Inflammatory macrophage treated with lipopolysaccharide for 1 hour (primary cell): ENCODE data around the gene STXBP3.
"Not testable (repeated sequence)": the region's sequence is repeated elsewhere in the genome, so short reads cannot be mapped to it uniquely, and the experiment has no call there.

ENCODE experiments used
- DNase-seq, 2 donors: peaks; one replicate each; pipeline ENCODE4 v3.0.0-alpha.2; 2020 to 2022

STXBP3 gene

GRCh38 chr1:108729481-108729880, 17.0 kb upstream of the STXBP3 start:
- no peak for DNase-seq

GRCh38 chr1:108732398-108732797, 14.1 kb upstream of the STXBP3 start:
- DNase-seq = no peak

- no peak for DNase-seq
Measured at GRCh38 chr1:108734171-108734865, 12.2 kb upstream of the STXBP3 start.

DNA sequence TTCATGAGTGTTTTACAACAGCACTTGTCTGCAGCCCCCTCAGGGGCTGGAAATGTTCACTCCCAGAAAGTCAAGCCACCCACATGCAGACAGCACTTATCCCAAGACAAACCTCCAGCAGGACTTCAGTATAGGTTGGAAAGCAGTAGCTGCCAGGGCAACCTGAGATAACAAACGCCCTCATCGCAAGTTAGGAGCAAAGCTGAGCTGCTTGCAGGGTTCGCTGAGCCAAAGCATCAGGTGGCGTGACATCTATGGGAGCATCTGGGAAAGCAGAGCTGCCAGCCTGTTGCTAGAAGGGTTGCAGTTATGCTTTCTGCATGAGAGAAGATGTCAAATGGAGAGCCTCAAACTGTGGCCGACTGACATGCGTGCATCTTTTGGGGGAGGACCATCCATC, 4.2 kb upstream of the STXBP3 start:
- no peak for DNase-seq

- no peak for DNase-seq
Measured at GRCh38 chr1:108745980-108746381, 493 bp upstream of the STXBP3 start.

DNA sequence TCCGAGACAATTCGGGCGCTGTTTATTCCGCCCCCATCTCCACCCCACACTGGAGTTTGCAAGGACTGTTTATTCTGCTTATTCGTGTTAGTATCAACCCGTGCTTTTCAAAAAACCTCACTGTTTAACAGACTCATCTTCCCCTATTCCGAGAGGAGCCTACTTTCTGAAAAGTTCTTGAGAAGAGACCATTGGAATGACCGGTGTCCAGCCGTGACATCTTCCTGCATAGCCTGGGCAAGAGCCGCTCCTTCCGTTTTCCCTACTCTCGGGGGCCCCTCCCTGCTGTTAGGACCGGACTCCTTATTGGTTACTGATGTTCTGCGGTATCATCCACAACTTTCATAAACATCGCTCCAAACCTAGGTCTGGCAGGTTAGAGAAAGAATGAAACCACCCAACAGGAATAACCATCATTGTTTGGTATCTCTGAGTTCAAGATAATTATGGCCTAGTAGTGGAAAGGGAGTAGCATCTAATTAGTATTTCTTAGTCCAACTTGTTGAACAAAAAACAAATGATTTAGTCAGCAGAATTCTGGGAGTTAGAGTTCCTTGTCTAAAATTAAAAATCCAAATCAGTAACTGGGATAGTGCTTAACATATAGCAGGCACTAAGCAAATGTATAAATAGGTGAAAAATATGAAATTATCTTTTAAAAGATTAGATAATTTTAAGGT, 837 bp downstream of the STXBP3 start:
- DNase-seq = peak; percentile 79 to 88

- peak; percentile 24 to 26 for DNase-seq
Measured at GRCh38 chr1:108747898-108748297, 1.4 kb downstream of the STXBP3 start.

DNA sequence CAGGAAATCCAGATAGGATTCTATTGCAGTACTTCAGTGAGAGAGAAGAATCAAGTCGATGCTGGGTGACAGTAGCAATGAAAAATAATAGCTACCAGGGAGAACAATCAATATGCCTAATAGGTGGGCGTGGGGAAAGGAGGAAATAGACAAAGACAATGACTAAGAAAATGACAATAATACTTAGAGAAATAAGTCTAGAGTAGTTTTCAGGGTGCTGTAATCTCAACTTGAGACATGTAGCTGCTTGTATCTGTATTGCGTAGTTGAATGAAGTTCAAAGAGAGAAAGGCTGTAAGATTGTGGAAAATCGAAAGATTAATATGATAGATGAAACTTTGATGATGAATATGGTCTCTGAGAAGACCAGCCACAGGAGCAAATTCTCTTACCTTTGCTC, 2.6 kb downstream of the STXBP3 start:
- DNase-seq = peak in 1 of 2 donors; percentile 29

- DNase-seq = no peak
Measured at GRCh38 chr1:108750476-108751181, 4.2 kb downstream of the STXBP3 start.

- no peak for DNase-seq
Measured at GRCh38 chr1:108753363-108753762, 6.9 kb downstream of the STXBP3 start.

DNA sequence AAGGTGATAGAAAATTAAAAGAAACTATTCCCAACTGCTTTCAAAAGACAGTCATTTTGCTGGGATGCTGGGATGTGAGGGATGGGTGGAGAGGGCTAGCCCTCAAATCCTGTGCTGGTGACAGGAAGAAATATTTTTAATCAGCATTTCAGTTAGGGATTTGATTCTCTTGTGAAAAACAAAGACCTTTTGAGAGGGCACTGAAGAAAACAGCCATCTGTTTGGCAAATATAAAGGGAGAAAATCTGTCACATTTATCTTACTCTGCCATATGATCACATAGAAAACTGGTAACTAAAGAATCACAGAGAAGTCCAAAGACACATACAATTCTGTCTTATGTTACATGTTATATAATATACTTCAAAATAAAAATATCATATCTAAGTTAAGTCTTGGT, 12.3 kb downstream of the STXBP3 start:
- DNase-seq = no peak

- DNase-seq = no peak
Measured at GRCh38 chr1:108767115-108767514, 20.6 kb downstream of the STXBP3 start.

DNA sequence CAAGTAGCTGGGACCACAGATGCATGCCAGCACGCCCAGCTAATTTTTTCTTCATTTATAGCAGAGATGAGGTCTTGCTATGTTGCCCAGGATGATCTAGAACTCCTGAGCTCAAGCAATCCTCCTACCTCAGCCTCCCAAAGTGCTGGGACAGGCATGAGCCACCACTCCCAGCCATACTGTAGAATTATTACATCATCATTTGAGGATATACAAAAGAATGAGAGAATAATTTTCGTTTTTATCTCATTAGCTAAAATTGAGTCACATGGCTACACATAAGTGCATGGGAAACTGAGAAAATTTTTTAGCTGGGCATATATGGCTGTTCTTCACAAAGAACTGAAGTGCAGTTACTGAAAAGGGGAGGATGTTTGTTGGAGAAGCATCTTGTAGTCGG, 21.2 kb downstream of the STXBP3 start:
- no peak for DNase-seq

DNA sequence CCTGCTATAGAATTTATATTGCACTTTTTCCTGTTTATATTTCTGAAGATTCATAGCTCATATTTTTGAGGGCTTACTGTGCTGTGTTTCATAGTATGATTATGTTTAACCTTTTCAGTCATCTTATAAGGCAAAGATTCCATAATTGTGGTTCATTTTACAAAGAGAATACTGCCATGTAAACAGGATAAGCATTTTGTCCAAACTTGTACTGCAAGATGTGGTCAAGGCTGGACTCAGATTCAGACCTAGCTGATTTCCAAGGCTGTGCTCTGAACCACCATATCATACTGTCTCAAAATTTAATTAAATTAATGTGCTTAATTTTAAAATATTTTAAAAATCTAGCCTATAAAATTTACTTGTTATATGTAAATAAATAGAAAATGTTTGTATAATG, 31.4 kb downstream of the STXBP3 start:
- no peak for DNase-seq

DNA sequence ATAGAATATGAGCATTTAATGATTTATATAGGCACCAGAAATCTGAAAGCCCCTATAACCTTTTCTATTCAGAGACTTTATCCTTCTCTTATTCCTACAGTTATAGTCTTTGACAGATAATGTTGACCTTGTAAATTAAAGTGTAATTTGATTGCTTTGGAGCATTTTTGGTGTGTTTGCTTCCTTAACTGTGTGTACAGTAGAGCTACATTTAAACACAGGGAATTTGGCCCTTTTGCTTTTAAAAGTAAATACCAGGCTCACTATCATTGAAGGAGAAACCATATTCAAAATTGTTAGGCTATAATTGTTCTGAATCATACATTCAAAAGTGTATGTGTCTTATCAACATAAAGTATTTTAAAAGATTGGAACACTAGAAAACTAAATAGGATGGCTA, 33.0 kb downstream of the STXBP3 start:
- no peak for DNase-seq

DNA sequence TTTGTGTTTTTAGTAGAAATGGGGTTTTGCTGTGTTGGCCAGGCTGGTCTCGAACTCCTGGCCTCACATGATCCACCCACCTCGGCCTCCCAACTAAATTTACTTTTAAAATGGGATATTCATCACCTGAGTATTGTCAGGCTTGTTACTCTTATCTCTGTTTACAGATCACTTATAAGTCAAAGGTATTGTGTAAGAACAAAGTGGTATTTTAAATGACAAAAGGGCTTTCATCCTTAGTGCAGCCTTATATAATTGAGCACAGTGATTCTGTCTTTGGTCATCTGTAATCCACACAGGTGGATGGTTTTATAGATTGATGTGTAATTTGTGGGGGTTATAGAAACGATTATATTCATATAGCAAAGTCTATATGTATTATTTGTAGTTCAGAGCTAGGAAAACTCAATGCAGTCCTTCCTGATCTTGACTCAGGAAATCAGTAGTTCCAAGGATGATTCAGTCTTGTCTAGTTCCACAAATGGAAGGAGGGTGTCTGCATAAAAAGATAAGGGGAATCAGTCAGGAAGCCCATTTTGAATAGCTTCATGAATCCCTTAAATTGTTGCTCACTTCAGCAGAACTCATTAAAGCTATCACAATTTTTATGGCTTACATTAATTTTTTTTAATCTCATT, 34.6 kb downstream of the STXBP3 start:
- no peak for DNase-seq

- not testable (repeated sequence) for DNase-seq
Measured at GRCh38 chr1:108781575-108781944, 35.1 kb downstream of the STXBP3 start.

GRCh38 chr1:108785264-108785663, 38.8 kb downstream of the STXBP3 start:
- DNase-seq = no peak

DNA sequence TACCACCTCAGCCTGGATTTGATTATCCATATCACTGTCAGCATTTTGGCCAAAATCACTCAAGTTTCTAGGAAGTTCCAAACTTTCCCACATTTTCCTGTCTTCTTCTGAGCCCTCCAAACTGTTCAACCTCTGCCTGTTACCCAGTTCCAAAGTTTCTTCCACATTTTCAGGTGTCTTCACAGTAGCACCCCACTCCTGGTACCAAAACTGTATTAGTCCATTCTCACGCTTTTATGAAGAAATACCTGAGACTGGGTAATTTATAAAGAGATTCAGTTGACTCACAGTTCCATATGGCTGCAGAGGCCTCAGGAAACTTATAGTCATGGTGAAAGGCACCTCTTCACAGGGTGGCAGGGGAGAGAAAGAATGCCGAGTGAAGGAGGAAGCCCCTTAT, 39.4 kb downstream of the STXBP3 start:
- DNase-seq = no peak

DNA sequence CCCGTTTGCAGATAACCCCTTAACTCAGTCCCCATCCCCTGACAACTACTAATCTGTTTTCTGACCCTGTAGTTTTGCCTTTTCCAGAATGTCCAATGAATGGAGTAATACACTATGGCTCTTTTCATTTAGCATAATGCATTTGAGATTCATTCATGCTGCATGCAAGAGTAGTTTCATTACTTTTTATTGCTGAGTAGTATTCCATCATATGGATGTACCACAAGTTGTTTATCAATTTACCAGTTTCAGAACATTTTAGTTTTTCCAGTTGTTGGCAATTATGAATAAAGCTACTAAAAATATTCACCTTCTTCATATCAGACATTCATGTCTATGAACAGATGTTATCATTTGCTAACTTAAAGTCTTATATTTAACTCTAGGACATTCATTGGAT, 45.3 kb downstream of the STXBP3 start:
- no peak for DNase-seq

DNA sequence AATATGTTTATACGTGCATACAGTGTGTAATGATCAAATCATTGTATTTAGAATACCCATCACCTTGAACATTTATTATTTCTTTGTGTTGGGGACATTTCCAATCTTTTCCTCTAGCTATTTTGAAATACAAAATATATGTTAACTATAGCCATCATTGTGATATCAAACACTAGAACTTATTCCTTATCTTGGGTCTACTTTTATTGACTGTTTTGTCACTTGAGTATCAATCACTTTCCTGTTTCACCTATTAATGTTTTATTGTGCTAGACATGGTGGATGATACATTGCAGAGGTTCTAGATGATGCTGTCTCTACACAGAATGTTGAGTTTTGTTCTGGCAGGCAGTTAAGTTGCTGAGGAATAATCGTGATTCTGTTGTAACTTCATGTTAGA, 45.9 kb downstream of the STXBP3 start:
- DNase-seq = no peak

GRCh38 chr1:108799001-108799400, 52.5 kb downstream of the STXBP3 start:
- no peak for DNase-seq

DNA sequence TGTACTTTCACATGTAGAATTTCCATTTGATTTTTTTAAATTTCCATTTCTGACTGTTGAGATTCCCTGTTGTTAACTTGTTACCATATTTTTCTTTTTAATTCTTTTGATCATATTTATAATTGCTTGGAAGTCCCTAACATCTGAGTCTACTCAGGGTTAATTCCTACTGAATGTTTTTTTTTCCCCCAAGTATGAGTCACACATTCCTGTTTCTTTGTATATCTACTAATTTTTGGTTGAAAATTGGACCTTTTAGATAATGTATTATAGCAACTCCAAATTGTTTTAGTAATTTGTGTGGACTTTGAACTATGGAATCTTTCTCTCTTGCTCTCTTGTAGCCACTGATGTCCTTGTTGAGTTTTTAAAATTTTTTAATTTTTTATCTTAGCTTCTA, 54.6 kb downstream of the STXBP3 start:
- no peak for DNase-seq

GRCh38 chr1:108803548-108803947, 57.1 kb downstream of the STXBP3 start:
- no peak for DNase-seq
